Transverse colon (tissue), 4 donors: ENCODE measurements around the gene EFNA4.

Experiments used
- CTCF ChIP-seq, 5 experiments: fragments of 200-600 bp in 3 of 5; fragments of 450-650 bp in 2 of 5; sonication (generic) in 3 of 5; IDR thresholded peaks; 1 replicate in 2 of 5; 2 replicates in 3 of 5; pipeline ENCODE4 v1.5.1; 2016 to 2017; ENCODE audit warnings: antibody characterized with exemption in 5 of 5, inconsistent platforms in 3 of 5, mild to moderate bottlenecking in 2 of 5, moderate library complexity in 1 of 5
- POLR2AphosphoS5 ChIP-seq, 3 donors: sonication (generic); formaldehyde crosslinking; IDR thresholded peaks; one replicate each; pipeline ENCODE4 v1.6.1; 2016; ENCODE audit warnings: antibody characterized with exemption in 3 of 3

- TF ChIP-seq CTCF (IDR thresholded peaks at IDR 0.05) (no peak), POLR2AphosphoS5 (IDR thresholded peaks at IDR 0.05) (peak in 1 of 3 donors; percentile 22)
Observed at GRCh38 chr1:155037851-155038441, 25.6 kb upstream of the EFNA4 start.
